Measurements from ENCODE around the gene CLTA. TPM values are rescaled to one million over a fixed set of nuclear protein-coding genes. Genes with fewer than 3 reads are reported as not detected.
"Not testable (repeated sequence)": the region's sequence is repeated elsewhere in the genome, so short reads cannot be mapped to it uniquely, and the experiment has no call there.

The CLTA gene
- total RNA-seq, 2 donors from 2014 or later, result 210 to 259 TPM

GRCh38 chr9:36221667-36222066 is 30.9 kb downstream of the CLTA start:
- DNase-seq (ENCODE audit: low spot score), result no peak
- Histone ChIP-seq H3K36me3 (peaks cover 6 to 10% of the 10 kb centered on the region in 2 donors), H3K27me3 (replicated peaks; ENCODE audit: insufficient read depth) (no peaks in the 10 kb centered on the region), H3K4me1 (replicated peaks) (no peaks in the 10 kb centered on the region), H3K9me3 (no peaks in the 10 kb centered on the region), H3K27ac (no peak overlapping the region), H3K4me3 (no peak overlapping the region)
- intact Hi-C loops (cut with DNase I), result no loop called here
- TF ChIP-seq POLR2AphosphoS5 (IDR thresholded peaks at IDR 0.05) (no peak), POLR2A (IDR thresholded peaks at IDR 0.05) (no peak)
- TF ChIP-seq, protein P1, sequence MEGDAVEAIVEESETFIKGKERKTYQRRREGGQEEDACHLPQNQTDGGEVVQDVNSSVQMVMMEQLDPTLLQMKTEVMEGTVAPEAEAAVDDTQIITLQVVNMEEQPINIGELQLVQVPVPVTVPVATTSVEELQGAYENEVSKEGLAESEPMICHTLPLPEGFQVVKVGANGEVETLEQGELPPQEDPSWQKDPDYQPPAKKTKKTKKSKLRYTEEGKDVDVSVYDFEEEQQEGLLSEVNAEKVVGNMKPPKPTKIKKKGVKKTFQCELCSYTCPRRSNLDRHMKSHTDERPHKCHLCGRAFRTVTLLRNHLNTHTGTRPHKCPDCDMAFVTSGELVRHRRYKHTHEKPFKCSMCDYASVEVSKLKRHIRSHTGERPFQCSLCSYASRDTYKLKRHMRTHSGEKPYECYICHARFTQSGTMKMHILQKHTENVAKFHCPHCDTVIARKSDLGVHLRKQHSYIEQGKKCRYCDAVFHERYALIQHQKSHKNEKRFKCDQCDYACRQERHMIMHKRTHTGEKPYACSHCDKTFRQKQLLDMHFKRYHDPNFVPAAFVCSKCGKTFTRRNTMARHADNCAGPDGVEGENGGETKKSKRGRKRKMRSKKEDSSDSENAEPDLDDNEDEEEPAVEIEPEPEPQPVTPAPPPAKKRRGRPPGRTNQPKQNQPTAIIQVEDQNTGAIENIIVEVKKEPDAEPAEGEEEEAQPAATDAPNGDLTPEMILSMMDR (IDR thresholded peaks at IDR 0.05), result no peak
- 97% methylated on average over 3 of the region's 3 CpGs for WGBS

DNA sequence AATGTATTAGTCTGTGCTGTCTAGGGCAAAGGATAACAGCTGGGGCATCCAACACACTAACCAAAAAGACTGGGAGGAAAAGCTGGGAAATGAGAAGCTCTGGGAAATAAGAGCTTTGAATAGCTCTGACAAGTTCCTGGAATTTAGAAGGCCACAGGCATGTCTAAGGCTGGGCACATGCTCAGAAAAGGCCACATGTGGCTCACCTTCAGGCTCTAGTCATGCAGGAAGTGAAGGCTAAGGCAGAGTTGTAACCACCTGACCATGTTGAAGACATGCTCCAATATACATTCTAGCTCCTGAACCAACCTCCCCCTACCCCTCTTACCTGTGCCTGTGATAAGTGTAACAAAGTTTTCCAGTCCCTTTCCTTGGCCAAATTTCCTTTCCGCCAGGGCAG is 31.7 kb downstream of the CLTA start:
- intact Hi-C loops (cut with DNase I), result no loop called here
- no peak overlapping the region for H3K4me3 ChIP-seq
- TF ChIP-seq POLR2AphosphoS5 (IDR thresholded peaks at IDR 0.05), result no peak
- no peak for TF ChIP-seq POLR2A (IDR thresholded peaks at IDR 0.05)
- TF ChIP-seq, protein P1 (IDR thresholded peaks at IDR 0.05), result no peak
- no peaks in the 10 kb centered on the region for H3K27me3 ChIP-seq (replicated peaks; ENCODE audit: insufficient read depth)
- H3K4me1 ChIP-seq (replicated peaks), result no peaks in the 10 kb centered on the region
- WGBS, result 100% methylated on average over 1 of the region's 1 CpG
- no peaks in the 10 kb centered on the region for H3K9me3 ChIP-seq
- no peak overlapping the region for H3K27ac ChIP-seq
- no peak for DNase-seq (ENCODE audit: low spot score)
- H3K36me3 ChIP-seq, result peaks cover 6 to 10% of the 10 kb centered on the region in 2 donors

DNA sequence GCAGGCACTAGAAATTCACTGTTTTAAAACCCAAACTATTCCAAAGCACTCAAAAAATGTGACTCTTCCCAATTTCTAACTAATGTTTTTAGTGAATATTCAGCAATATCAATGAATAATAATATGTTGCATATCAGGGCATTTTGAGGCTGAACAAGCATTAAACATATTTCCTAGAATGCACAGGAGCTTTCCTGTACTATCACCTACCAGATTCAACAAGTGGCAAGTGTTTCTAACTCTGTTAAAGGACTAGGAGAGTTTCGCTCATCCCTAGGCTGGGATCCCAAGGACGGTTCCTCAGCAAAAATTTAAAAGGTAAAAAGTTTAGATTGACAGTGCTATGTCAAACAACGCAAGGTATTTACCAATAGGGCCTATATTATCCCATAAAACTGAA is 46.5 kb downstream of the CLTA start:
- TF ChIP-seq POLR2AphosphoS5 (IDR thresholded peaks at IDR 0.05) (no peak), POLR2A (IDR thresholded peaks at IDR 0.05) (no peak)
- TF ChIP-seq, protein P1 (IDR thresholded peaks at IDR 0.05), result no peak
- intact Hi-C loops (cut with DNase I), result no loop called here
- Histone ChIP-seq H3K4me3 (no peak overlapping the region), H3K9me3 (no peaks in the 10 kb centered on the region), H3K27me3 (replicated peaks; ENCODE audit: insufficient read depth) (no peaks in the 10 kb centered on the region), H3K4me1 (replicated peaks) (no peaks in the 10 kb centered on the region), H3K27ac (no peak overlapping the region), H3K36me3 (no peaks in the 10 kb centered on the region)
- 75% methylated on average over 3 of the region's 3 CpGs for WGBS
- no peak for DNase-seq (ENCODE audit: low spot score)

DNA sequence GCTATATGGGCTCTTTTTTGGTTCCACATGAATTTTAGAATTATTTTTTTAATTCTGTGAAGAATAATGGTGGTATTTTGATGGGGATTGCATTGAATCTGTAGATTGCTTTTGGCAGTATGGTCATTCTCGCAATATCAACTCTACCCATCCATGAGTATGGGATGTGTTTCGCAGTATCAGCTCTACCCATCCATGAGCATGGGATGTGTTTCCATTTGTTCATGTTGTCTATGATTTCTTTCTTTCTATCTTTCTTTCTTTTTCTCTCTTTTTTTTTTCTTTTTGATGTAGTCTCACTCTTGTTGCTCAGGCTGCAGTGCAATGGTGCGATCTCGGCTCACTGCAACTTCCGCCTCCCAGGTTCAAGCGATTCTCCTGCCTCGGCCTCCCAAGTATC is 48.5 kb downstream of the CLTA start:
- intact Hi-C loops (cut with DNase I); H3K4me1 ChIP-seq (replicated peaks); H3K9me3 ChIP-seq; DNase-seq (ENCODE audit: low spot score); H3K27me3 ChIP-seq (replicated peaks; ENCODE audit: insufficient read depth); H3K27ac ChIP-seq; H3K4me3 ChIP-seq; H3K36me3 ChIP-seq: not testable (repeated sequence)
- 97% methylated on average over 7 of the region's 7 CpGs for WGBS

- H3K4me1 ChIP-seq (replicated peaks); H3K4me3 ChIP-seq; H3K9me3 ChIP-seq; intact Hi-C loops (cut with DNase I); H3K36me3 ChIP-seq; H3K27me3 ChIP-seq (replicated peaks; ENCODE audit: insufficient read depth); H3K27ac ChIP-seq; DNase-seq (ENCODE audit: low spot score): not testable (repeated sequence)
- over 99% methylated on average over 3 of the region's 3 CpGs for WGBS
Measured at GRCh38 chr9:36239675-36240074, 49.0 kb downstream of the CLTA start.

DNA sequence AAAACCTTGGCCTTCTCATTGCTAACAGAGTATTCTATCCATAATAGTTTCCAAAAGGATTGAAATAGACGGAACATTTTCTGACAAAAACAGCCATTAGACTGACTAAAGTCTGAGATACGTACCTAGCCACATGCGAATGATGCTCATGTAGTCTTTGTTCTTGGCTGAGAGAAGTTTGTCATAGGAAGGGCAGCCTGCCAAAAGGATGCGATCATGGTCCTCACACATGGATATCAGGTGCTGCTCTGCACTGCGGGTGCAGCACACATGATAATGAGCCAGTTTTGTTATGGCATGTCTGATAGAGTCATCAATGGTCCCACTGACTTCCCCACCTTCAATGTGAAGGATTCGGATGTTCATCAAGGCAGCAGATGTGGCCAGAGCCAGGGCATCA is 55.2 kb downstream of the CLTA start:
- 90% methylated on average over 6 of the region's 6 CpGs for WGBS
- TF ChIP-seq POLR2A (IDR thresholded peaks at IDR 0.05) (no peak), POLR2AphosphoS5 (IDR thresholded peaks at IDR 0.05) (no peak)
- TF ChIP-seq, protein P1 (IDR thresholded peaks at IDR 0.05), result no peak

More for the DNA sequence above, 55.2 kb downstream of the CLTA start:
- DNase-seq (ENCODE audit: low spot score), result no peak
- Histone ChIP-seq H3K4me1 (replicated peaks) (no peaks in the 10 kb centered on the region), H3K27ac (no peak overlapping the region), H3K4me3 (no peak overlapping the region), H3K9me3 (no peaks in the 10 kb centered on the region), H3K27me3 (replicated peaks; ENCODE audit: insufficient read depth) (no peaks in the 10 kb centered on the region), H3K36me3 (no peaks in the 10 kb centered on the region)
- intact Hi-C loops (cut with DNase I), result no loop called here

Measured in prostate gland (tissue), 2 donors.